ENCODE results near the gene TSPAN5. TPM values are rescaled to one million over a fixed set of nuclear protein-coding genes. Genes with fewer than 3 reads are reported as not detected.
"Not testable (repeated sequence)": the region's sequence is repeated elsewhere in the genome, so short reads cannot be mapped to it uniquely, and the experiment has no call there.

The TSPAN5 gene
- total and polyA plus RNA-seq, 2 donors, result 10.9 to 27.5 TPM

GRCh38 chr4:98469771-98470170 is 188.6 kb downstream of the TSPAN5 start:
- DNase-seq (ENCODE audit: extremely low spot score), result no peak
- Histone ChIP-seq H3K36me3 (ENCODE audit: insufficient read depth) (no peaks in the 10 kb centered on the region), H3K4me3 (ENCODE audit: low read depth, low read length) (no peak overlapping the region), H3K4me1 (ENCODE audit: insufficient read depth) (no peaks in the 10 kb centered on the region), H3K27ac (ENCODE audit: low read depth) (no peak overlapping the region)
- 53% methylated on average over 2 of the region's 2 CpGs for WGBS

- no peak overlapping the region for H3K27ac ChIP-seq (ENCODE audit: low read depth)
- no peaks in the 10 kb centered on the region for H3K36me3 ChIP-seq (ENCODE audit: insufficient read depth)
- WGBS, result 29% methylated on average over 6 of the region's 6 CpGs
- no peaks in the 10 kb centered on the region for H3K4me1 ChIP-seq (ENCODE audit: insufficient read depth)
- H3K4me3 ChIP-seq (ENCODE audit: low read depth, low read length), result no peak overlapping the region
- peak; percentile 25 for DNase-seq (ENCODE audit: extremely low spot score)
These were observed 189.7 kb downstream of the TSPAN5 start for GRCh38 chr4:98468709-98469108.

DNA sequence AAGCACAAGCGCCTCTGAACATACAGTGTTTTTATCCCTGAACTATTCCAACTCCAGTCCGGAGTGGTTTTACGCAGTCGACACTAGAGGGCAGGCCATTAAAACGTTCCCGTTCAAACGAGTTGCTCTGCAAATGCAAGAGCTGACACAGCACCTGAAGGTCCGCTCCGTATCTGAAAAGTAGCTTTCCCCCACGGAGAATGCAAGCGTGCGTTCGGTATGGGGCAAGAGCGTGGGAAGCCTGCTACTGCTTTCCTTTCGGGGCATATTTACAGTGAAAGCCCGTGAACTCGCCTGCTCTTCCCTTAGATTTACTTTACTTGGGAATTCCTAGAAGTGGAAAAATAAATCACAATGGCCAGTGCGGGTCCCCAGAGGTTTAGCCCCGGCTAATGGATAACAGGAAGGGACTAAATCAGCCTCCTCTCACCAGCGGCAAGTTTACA is 190.8 kb downstream of the TSPAN5 start:
- peak; percentile 77 for DNase-seq (ENCODE audit: extremely low spot score)
- WGBS, result 2% methylated on average over 20 of the region's 20 CpGs
- Histone ChIP-seq H3K4me1 (ENCODE audit: insufficient read depth) (no peaks in the 10 kb centered on the region), H3K36me3 (ENCODE audit: insufficient read depth) (no peaks in the 10 kb centered on the region), H3K4me3 (ENCODE audit: low read depth, low read length) (no peak overlapping the region), H3K27ac (ENCODE audit: low read depth) (no peak overlapping the region)

- no peak overlapping the region for H3K27ac ChIP-seq (ENCODE audit: low read depth)
- no peaks in the 10 kb centered on the region for H3K4me1 ChIP-seq (ENCODE audit: insufficient read depth)
- no peak overlapping the region for H3K4me3 ChIP-seq (ENCODE audit: low read depth, low read length)
- no peak for DNase-seq (ENCODE audit: extremely low spot score)
- WGBS, result 37% methylated on average over 8 of the region's 8 CpGs
- no peaks in the 10 kb centered on the region for H3K36me3 ChIP-seq (ENCODE audit: insufficient read depth)
These were observed 191.4 kb downstream of the TSPAN5 start for GRCh38 chr4:98466868-98467599.

DNA sequence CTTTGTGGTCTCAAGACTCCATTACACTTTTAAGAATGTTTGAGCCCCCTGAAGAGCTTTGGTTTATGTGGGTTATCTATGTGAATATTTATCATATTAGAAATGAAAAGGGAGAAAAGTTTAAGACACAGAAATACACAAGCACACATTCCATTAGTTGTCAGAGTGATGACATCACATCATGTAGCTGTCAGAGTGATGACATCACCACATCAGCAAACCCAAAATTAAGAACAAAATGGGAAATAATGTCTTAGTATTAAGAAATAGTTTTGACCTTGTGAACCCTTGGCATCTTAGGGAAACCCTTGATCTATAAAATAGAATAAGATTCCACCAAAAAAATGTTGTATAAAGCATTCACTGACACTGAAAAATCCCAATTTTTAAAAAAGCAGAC is 195.9 kb downstream of the TSPAN5 start:
- H3K4me3 ChIP-seq (ENCODE audit: low read depth, low read length), result no peak overlapping the region
- no peak for DNase-seq (ENCODE audit: extremely low spot score)
- H3K4me1 ChIP-seq (ENCODE audit: insufficient read depth), result no peaks in the 10 kb centered on the region
- H3K36me3 ChIP-seq (ENCODE audit: insufficient read depth), result no peaks in the 10 kb centered on the region
- no peak overlapping the region for H3K27ac ChIP-seq (ENCODE audit: low read depth)

- WGBS, result 94% methylated on average over 2 of the region's 2 CpGs
- not testable (repeated sequence) for H3K36me3 ChIP-seq (ENCODE audit: insufficient read depth)
These were observed 197.1 kb downstream of the TSPAN5 start for GRCh38 chr4:98461121-98461865.

GRCh38 chr4:98457422-98457821 is 201.0 kb downstream of the TSPAN5 start:
- WGBS, result 93% methylated on average over 9 of the region's 9 CpGs
- not testable (repeated sequence) for H3K27ac ChIP-seq (ENCODE audit: low read depth); H3K4me3 ChIP-seq (ENCODE audit: low read depth, low read length); DNase-seq (ENCODE audit: extremely low spot score); H3K4me1 ChIP-seq (ENCODE audit: insufficient read depth); H3K36me3 ChIP-seq (ENCODE audit: insufficient read depth)

More at GRCh38 chr4:98461121-98461865, 197.1 kb downstream of the TSPAN5 start:
- H3K27ac ChIP-seq (ENCODE audit: low read depth); DNase-seq (ENCODE audit: extremely low spot score); H3K4me3 ChIP-seq (ENCODE audit: low read depth, low read length); H3K4me1 ChIP-seq (ENCODE audit: insufficient read depth): not testable (repeated sequence)

GRCh38 chr4:98452091-98452490 is 206.3 kb downstream of the TSPAN5 start:
- WGBS, result 83% methylated on average over 3 of the region's 3 CpGs
- Histone ChIP-seq H3K4me3 (ENCODE audit: low read depth, low read length) (no peak overlapping the region), H3K27ac (ENCODE audit: low read depth) (no peak overlapping the region), H3K4me1 (ENCODE audit: insufficient read depth) (no peaks in the 10 kb centered on the region), H3K36me3 (ENCODE audit: insufficient read depth) (no peaks in the 10 kb centered on the region)
- no peak for DNase-seq (ENCODE audit: extremely low spot score)

DNA sequence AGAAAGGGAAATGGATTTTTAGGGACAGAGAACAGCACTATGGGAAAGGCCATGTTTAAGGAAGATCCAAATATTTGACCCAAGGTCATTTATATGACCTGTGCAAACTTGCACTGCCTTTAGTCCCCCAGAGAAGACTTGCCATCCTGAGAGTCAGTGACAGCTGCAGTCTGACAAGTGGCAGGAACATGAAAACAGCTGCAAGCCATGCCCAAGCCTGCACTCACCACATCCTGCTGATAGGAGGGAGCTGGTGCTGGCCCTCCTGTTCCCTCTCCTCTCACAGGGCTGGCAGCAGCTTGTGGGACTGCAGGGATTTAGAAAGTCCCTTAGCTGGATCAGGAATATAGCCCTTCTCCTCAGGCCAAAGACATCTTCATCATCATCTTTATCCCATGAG is 209.5 kb downstream of the TSPAN5 start:
- Histone ChIP-seq H3K4me3 (ENCODE audit: low read depth, low read length) (no peak overlapping the region), H3K36me3 (ENCODE audit: insufficient read depth) (no peaks in the 10 kb centered on the region), H3K4me1 (ENCODE audit: insufficient read depth) (no peaks in the 10 kb centered on the region), H3K27ac (ENCODE audit: low read depth) (no peak overlapping the region)
- DNase-seq (ENCODE audit: extremely low spot score), result no peak

GRCh38 chr4:98447648-98448047 is 210.8 kb downstream of the TSPAN5 start:
- Histone ChIP-seq H3K27ac (ENCODE audit: low read depth) (no peak overlapping the region), H3K4me3 (ENCODE audit: low read depth, low read length) (no peak overlapping the region), H3K36me3 (ENCODE audit: insufficient read depth) (peaks cover 3% of the 10 kb centered on the region), H3K4me1 (ENCODE audit: insufficient read depth) (no peaks in the 10 kb centered on the region)
- no peak for DNase-seq (ENCODE audit: extremely low spot score)
- 94% methylated on average over 5 of the region's 5 CpGs for WGBS

DNA sequence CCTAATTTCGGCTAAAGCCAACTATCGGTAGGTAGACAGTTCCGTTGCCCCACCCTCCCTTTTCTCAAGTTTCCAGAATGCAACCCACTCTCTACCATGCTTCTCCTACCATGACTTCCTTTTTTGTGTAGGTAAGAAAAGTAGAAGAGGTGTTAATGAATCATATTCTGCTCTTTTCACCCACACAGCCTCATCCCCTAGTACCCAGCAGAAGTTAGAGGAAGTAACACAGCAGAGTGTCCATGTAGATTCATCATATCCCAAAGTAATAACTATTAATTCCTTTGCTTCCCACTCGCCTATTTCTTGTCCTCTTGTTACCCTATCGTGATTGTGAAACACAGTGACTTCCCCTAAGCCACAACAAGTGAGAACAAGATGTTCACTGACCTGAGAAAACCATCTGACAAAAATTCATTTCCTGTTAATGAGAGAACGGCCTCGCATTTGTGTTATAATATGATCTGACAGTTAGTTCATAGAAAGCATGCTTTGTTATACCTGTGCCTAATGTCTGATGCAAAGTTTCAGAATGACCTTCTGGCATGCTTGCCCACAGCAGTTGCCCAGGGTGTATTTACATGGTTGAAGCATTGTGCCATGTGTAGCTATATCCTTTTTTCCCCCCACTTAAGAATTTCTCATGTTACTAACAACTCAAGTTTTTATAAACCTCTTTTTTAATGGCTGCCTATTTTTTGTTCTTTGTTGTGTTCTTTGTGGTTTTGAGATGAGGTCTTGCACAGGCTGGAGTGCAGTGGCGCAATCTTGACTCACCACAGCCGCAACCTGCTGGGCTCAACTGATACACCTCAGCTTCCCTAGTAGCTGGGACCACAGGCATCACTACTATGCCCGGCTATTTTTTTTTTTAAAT is 211.7 kb downstream of the TSPAN5 start:
- H3K36me3 ChIP-seq (ENCODE audit: insufficient read depth), result peaks cover 6% of the 10 kb centered on the region
- H3K27ac ChIP-seq (ENCODE audit: low read depth), result no peak overlapping the region
- no peak for DNase-seq (ENCODE audit: extremely low spot score)
- WGBS, result 81% methylated on average over 10 of the region's 10 CpGs
- no peak overlapping the region for H3K4me3 ChIP-seq (ENCODE audit: low read depth, low read length)
- no peaks in the 10 kb centered on the region for H3K4me1 ChIP-seq (ENCODE audit: insufficient read depth)

GRCh38 chr4:98444371-98444770 is 214.0 kb downstream of the TSPAN5 start:
- no peak overlapping the region for H3K4me3 ChIP-seq (ENCODE audit: low read depth, low read length)
- no peak overlapping the region for H3K27ac ChIP-seq (ENCODE audit: low read depth)
- H3K4me1 ChIP-seq (ENCODE audit: insufficient read depth), result no peaks in the 10 kb centered on the region
- peaks cover 6% of the 10 kb centered on the region for H3K36me3 ChIP-seq (ENCODE audit: insufficient read depth)
- no peak for DNase-seq (ENCODE audit: extremely low spot score)

- 90% methylated on average over 6 of the region's 6 CpGs for WGBS
- Histone ChIP-seq H3K36me3 (ENCODE audit: insufficient read depth) (peaks cover 3% of the 10 kb centered on the region), H3K4me1 (ENCODE audit: insufficient read depth) (no peaks in the 10 kb centered on the region), H3K4me3 (ENCODE audit: low read depth, low read length) (no peak overlapping the region), H3K27ac (ENCODE audit: low read depth) (no peak overlapping the region)
- DNase-seq (ENCODE audit: extremely low spot score), result no peak
These were observed 223.6 kb downstream of the TSPAN5 start for GRCh38 chr4:98434816-98435215.
